ENCODE results near the gene NPC1.
"Not testable (repeated sequence)": the region's sequence is repeated elsewhere in the genome, so short reads cannot be mapped to it uniquely, and the experiment has no call there.

Gene NPC1

DNA sequence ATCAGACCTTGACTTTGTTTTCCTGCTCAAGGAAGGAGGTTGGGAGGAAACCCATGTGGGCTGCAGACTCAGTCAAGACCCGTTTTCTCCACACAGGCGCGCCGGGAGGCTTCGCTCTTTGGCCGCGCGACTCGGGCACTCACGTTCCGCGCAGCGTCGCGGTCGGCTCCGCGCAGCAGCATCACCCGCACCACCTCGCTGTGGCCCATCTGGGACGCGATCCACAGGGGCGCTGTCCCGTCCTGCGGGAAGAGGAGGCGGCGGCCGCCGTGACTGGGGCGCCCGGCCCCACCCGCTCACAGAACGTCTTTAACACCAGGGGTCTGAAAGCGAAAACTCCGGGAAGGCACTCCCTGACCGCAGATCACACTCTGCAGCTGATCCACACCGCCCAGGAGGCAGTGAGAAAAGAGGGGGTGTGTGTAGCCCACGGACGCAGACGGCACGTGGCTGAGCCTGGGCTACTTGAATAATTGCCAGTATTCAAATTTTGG, 33.1 kb upstream of the NPC1 start:
- peaks cover 51% of the 10 kb centered on the region for H3K27me3 Mint-ChIP-seq
- H3K9me3 Mint-ChIP-seq, result no peaks in the 10 kb centered on the region
- H3K27ac Mint-ChIP-seq (ENCODE audit: low read depth), result no peak overlapping the region
- H3K36me3 Mint-ChIP-seq (ENCODE audit: insufficient read depth), result no peaks in the 10 kb centered on the region
- no peak for DNase-seq (ENCODE audit: low spot score in 2 of 2)
- peak overlapping the region; percentile 63 for H3K4me3 Mint-ChIP-seq
- peaks cover 6% of the 10 kb centered on the region for H3K4me1 Mint-ChIP-seq
- ATAC-seq (replicated peaks; ENCODE audit: extremely low read depth, poor library complexity, severe bottlenecking), result peak; percentile 19

DNA sequence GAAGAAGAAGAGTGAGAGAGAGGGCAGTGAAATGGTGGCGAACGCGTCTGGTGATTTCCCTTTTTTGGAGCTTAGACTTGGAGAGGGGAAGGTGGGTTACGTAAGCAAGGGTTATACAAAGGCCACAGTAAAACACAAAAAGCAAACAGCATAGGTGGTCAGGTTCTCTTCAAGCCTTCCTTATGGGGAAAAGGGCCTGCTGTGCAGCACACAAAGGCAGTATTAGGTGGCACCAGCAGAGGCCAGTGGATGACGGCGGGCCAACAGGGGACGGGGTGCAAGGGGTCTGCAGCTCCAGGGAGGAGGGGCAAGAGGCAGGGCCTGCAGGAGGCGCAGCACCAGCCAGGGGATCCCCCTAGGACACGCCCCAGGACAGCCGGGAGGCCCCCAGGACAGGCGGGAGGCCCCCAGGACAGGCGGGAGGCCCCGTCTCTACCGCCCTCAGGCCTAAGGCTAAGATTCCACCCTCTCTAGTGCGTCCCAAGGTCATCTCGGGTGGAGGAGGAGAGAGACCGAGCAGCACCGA, 32.6 kb upstream of the NPC1 start:
- ATAC-seq (replicated peaks; ENCODE audit: extremely low read depth, poor library complexity, severe bottlenecking) (no peak), DNase-seq (ENCODE audit: low spot score in 2 of 2) (no peak)
- peaks cover 6% of the 10 kb centered on the region for H3K4me1 Mint-ChIP-seq
- H3K27ac Mint-ChIP-seq (ENCODE audit: low read depth), result no peak overlapping the region
- H3K27me3 Mint-ChIP-seq, result peaks cover 51% of the 10 kb centered on the region
- peak overlapping the region; percentile 63 for H3K4me3 Mint-ChIP-seq
- H3K36me3 Mint-ChIP-seq (ENCODE audit: insufficient read depth), result no peaks in the 10 kb centered on the region
- H3K9me3 Mint-ChIP-seq, result no peaks in the 10 kb centered on the region

GRCh38 chr18:23617412-23618014, 31.2 kb upstream of the NPC1 start:
- peaks cover 51% of the 10 kb centered on the region for H3K27me3 Mint-ChIP-seq
- no peak overlapping the region for H3K4me3 Mint-ChIP-seq
- no peaks in the 10 kb centered on the region for H3K36me3 Mint-ChIP-seq (ENCODE audit: insufficient read depth)
- H3K27ac Mint-ChIP-seq (ENCODE audit: low read depth), result no peak overlapping the region
- ATAC-seq (replicated peaks; ENCODE audit: extremely low read depth, poor library complexity, severe bottlenecking), result no peak
- H3K9me3 Mint-ChIP-seq, result no peaks in the 10 kb centered on the region
- no peak for DNase-seq (ENCODE audit: low spot score in 2 of 2)
- H3K4me1 Mint-ChIP-seq, result peaks cover 6% of the 10 kb centered on the region

GRCh38 chr18:23616258-23616657, 30.0 kb upstream of the NPC1 start:
- ATAC-seq (replicated peaks; ENCODE audit: extremely low read depth, poor library complexity, severe bottlenecking) (no peak), DNase-seq (ENCODE audit: low spot score in 2 of 2) (no peak)
- H3K27me3 Mint-ChIP-seq, result peaks cover 38% of the 10 kb centered on the region
- H3K9me3 Mint-ChIP-seq, result no peaks in the 10 kb centered on the region
- no peaks in the 10 kb centered on the region for H3K36me3 Mint-ChIP-seq (ENCODE audit: insufficient read depth)
- H3K4me1 Mint-ChIP-seq, result peaks cover 6% of the 10 kb centered on the region
- H3K4me3 Mint-ChIP-seq, result no peak overlapping the region
- H3K27ac Mint-ChIP-seq (ENCODE audit: low read depth), result no peak overlapping the region

DNA sequence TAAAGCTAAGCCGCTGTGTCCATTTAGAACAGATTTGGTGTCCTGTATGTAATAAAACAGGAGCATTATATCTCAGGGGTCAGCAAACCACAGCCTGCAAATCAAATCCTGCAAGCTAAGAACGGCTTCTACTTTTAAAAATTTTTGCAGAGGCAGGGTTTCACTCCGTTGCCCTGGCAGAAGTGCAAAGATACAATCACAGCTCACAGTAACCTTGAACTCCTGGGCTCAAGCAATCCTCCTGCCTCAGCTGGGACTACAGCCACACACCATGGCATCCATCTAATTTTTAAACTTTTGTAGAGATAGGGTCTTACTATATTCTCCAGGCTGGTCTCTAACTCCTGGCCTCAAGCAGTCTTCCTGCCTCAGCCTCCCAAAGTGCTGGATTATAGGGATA, 28.6 kb upstream of the NPC1 start:
- H3K9me3 Mint-ChIP-seq, result no peaks in the 10 kb centered on the region
- no peaks in the 10 kb centered on the region for H3K36me3 Mint-ChIP-seq (ENCODE audit: insufficient read depth)
- ATAC-seq (replicated peaks; ENCODE audit: extremely low read depth, poor library complexity, severe bottlenecking) (no peak), DNase-seq (ENCODE audit: low spot score in 2 of 2) (no peak)
- peaks cover 6% of the 10 kb centered on the region for H3K4me1 Mint-ChIP-seq
- no peak overlapping the region for H3K4me3 Mint-ChIP-seq
- peaks cover 24% of the 10 kb centered on the region for H3K27me3 Mint-ChIP-seq
- no peak overlapping the region for H3K27ac Mint-ChIP-seq (ENCODE audit: low read depth)

- Mint-ChIP-seq H3K4me1 (peaks cover 6% of the 10 kb centered on the region), H3K4me3 (no peak overlapping the region), H3K27ac (ENCODE audit: low read depth) (no peak overlapping the region), H3K36me3 (ENCODE audit: insufficient read depth) (no peaks in the 10 kb centered on the region), H3K27me3 (peaks cover 23% of the 10 kb centered on the region), H3K9me3 (no peaks in the 10 kb centered on the region)
- ATAC-seq (replicated peaks; ENCODE audit: extremely low read depth, poor library complexity, severe bottlenecking) (no peak), DNase-seq (ENCODE audit: low spot score in 2 of 2) (no peak)
Observed at GRCh38 chr18:23614413-23614812, 28.1 kb upstream of the NPC1 start.

DNA sequence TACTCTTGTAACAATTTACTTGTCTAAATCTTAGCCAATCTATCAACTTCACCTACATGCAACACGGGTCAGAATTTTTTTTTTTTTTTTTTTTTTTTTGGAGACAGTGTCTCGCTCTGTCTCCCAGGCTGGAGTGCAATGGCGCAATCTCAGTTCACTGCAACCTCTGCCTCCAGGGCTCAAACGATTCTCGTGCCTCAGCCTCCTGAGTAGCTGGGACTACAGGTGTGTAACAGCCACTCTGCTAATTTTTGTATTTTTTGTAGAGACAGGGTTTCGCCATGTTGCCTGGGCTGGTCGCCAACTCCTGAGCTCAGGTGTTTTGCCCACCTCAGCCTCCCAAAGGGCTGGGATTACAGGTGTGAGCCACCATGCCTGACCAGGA, 26.8 kb upstream of the NPC1 start:
- not testable (repeated sequence) for H3K36me3 Mint-ChIP-seq (ENCODE audit: insufficient read depth)

GRCh38 chr18:23612434-23613090, 26.3 kb upstream of the NPC1 start:
- H3K36me3 Mint-ChIP-seq (ENCODE audit: insufficient read depth), result no peaks in the 10 kb centered on the region
- no peaks in the 10 kb centered on the region for H3K4me1 Mint-ChIP-seq
- H3K9me3 Mint-ChIP-seq, result no peaks in the 10 kb centered on the region
- H3K27me3 Mint-ChIP-seq, result peaks cover 11% of the 10 kb centered on the region
- DNase-seq (ENCODE audit: low spot score in 2 of 2) (no peak), ATAC-seq (replicated peaks; ENCODE audit: extremely low read depth, poor library complexity, severe bottlenecking) (no peak)
- no peak overlapping the region for H3K4me3 Mint-ChIP-seq
- H3K27ac Mint-ChIP-seq (ENCODE audit: low read depth), result no peak overlapping the region

More for the DNA sequence above, 26.8 kb upstream of the NPC1 start:
- peaks cover 15% of the 10 kb centered on the region for H3K27me3 Mint-ChIP-seq
- H3K9me3 Mint-ChIP-seq; H3K4me3 Mint-ChIP-seq; ATAC-seq (replicated peaks; ENCODE audit: extremely low read depth, poor library complexity, severe bottlenecking); H3K27ac Mint-ChIP-seq (ENCODE audit: low read depth); DNase-seq (ENCODE audit: low spot score in 2 of 2); H3K4me1 Mint-ChIP-seq: not testable (repeated sequence)

GRCh38 chr18:23609390-23610023, 23.2 kb upstream of the NPC1 start:
- DNase-seq (ENCODE audit: low spot score in 2 of 2) (no peak), ATAC-seq (replicated peaks; ENCODE audit: extremely low read depth, poor library complexity, severe bottlenecking) (no peak)
- Mint-ChIP-seq H3K4me1 (no peaks in the 10 kb centered on the region), H3K27ac (ENCODE audit: low read depth) (no peak overlapping the region), H3K27me3 (peaks cover 9% of the 10 kb centered on the region), H3K4me3 (no peak overlapping the region), H3K36me3 (ENCODE audit: insufficient read depth) (no peaks in the 10 kb centered on the region), H3K9me3 (no peaks in the 10 kb centered on the region)

DNA sequence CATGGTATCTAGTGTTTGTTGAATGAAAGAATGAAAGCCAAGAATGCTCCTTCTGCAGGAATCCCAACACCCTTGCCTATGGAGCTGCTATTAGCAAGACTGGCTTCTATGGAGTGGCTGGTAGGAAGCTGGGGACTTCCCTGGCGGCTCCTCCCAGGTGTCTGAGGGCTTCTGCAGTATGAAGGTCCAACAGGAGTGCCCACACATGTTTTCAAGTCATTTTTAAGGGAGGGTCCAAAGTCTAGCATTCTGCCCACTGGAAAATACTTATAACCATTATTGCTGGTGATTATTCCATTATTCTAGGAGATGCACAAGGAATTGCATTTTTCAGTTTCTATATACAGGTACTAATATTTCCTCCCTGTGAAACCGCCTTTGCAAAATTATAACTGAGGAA, 21.9 kb upstream of the NPC1 start:
- H3K4me1 Mint-ChIP-seq, result no peaks in the 10 kb centered on the region
- no peak overlapping the region for H3K27ac Mint-ChIP-seq (ENCODE audit: low read depth)
- no peak overlapping the region for H3K4me3 Mint-ChIP-seq
- no peaks in the 10 kb centered on the region for H3K36me3 Mint-ChIP-seq (ENCODE audit: insufficient read depth)
- peaks cover 9% of the 10 kb centered on the region for H3K27me3 Mint-ChIP-seq
- ATAC-seq (replicated peaks; ENCODE audit: extremely low read depth, poor library complexity, severe bottlenecking) (no peak), DNase-seq (ENCODE audit: low spot score in 2 of 2) (no peak)
- H3K9me3 Mint-ChIP-seq, result no peaks in the 10 kb centered on the region

GRCh38 chr18:23605941-23606340, 19.6 kb upstream of the NPC1 start:
- Mint-ChIP-seq H3K9me3 (no peaks in the 10 kb centered on the region), H3K4me3 (no peak overlapping the region), H3K4me1 (no peaks in the 10 kb centered on the region), H3K27ac (ENCODE audit: low read depth) (no peak overlapping the region), H3K36me3 (ENCODE audit: insufficient read depth) (peaks cover 1% of the 10 kb centered on the region), H3K27me3 (peaks cover 9% of the 10 kb centered on the region)
- ATAC-seq (replicated peaks; ENCODE audit: extremely low read depth, poor library complexity, severe bottlenecking) (no peak), DNase-seq (ENCODE audit: low spot score in 2 of 2) (no peak)

DNA sequence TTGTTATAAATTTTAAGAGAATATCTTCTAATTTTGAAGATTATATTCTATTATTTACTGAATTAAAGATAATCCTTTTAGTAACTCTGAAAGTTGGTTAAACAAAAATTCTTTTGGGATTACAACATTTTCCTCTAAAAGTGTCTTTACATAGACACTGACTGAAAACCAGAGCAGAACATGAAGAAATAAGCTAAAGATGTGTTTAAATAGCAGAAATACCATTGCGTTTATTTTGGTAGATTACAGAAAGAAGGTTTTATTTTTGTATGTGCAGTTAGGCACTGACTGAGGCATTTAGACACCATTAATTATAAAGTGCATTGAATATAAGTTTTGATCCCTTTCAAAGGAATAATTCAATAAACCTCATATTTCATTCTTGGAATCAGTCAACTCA, 13.5 kb upstream of the NPC1 start:
- no peaks in the 10 kb centered on the region for H3K4me1 Mint-ChIP-seq
- H3K27ac Mint-ChIP-seq (ENCODE audit: low read depth), result no peak overlapping the region
- no peak for ATAC-seq (replicated peaks; ENCODE audit: extremely low read depth, poor library complexity, severe bottlenecking)
- DNase-seq (ENCODE audit: low spot score in 2 of 2), result no peak
- no peaks in the 10 kb centered on the region for H3K27me3 Mint-ChIP-seq
- no peak overlapping the region for H3K4me3 Mint-ChIP-seq
- H3K36me3 Mint-ChIP-seq (ENCODE audit: insufficient read depth), result peaks cover 1% of the 10 kb centered on the region
- H3K9me3 Mint-ChIP-seq, result no peaks in the 10 kb centered on the region

GRCh38 chr18:23596183-23596582, 9.9 kb upstream of the NPC1 start:
- H3K4me3 Mint-ChIP-seq, result no peak overlapping the region
- H3K27ac Mint-ChIP-seq (ENCODE audit: low read depth), result no peak overlapping the region
- no peaks in the 10 kb centered on the region for H3K36me3 Mint-ChIP-seq (ENCODE audit: insufficient read depth)

More at GRCh38 chr18:23596183-23596582, 9.9 kb upstream of the NPC1 start:
- no peaks in the 10 kb centered on the region for H3K9me3 Mint-ChIP-seq
- DNase-seq (ENCODE audit: low spot score in 2 of 2) (no peak), ATAC-seq (replicated peaks; ENCODE audit: extremely low read depth, poor library complexity, severe bottlenecking) (no peak)
- no peaks in the 10 kb centered on the region for H3K4me1 Mint-ChIP-seq
- no peaks in the 10 kb centered on the region for H3K27me3 Mint-ChIP-seq
